Muscle of leg (tissue), 11 donors: ENCODE results near the gene EFCAB6. TPM values are rescaled to one million over a fixed set of nuclear protein-coding genes. Genes with fewer than 3 reads are reported as not detected.
"Not testable (repeated sequence)": the region's sequence is repeated elsewhere in the genome, so short reads cannot be mapped to it uniquely, and the experiment has no call there.

Experiments
- DNase-seq: peaks from one replicate; pipeline ENCODE4 v3.0.0; 2013
- H3K27ac ChIP-seq: one replicate; pipeline ENCODE4 v1.5.1; 2013; ENCODE audit warnings: mild to moderate bottlenecking, low read length, control low read depth
- H3K27me3 ChIP-seq: one replicate; pipeline ENCODE4 v1.6.1; 2013; ENCODE audit warnings: low read length; ENCODE audit not compliant: control insufficient read depth, insufficient read depth
- H3K36me3 ChIP-seq: one replicate; pipeline ENCODE4 v1.6.1; 2013; ENCODE audit warnings: low read length; ENCODE audit not compliant: control insufficient read depth, insufficient read depth
- H3K4me1 ChIP-seq: one replicate; pipeline ENCODE4 v1.6.1; 2013; ENCODE audit warnings: low read length; ENCODE audit not compliant: control insufficient read depth, insufficient read depth
- H3K4me3 ChIP-seq: one replicate; pipeline ENCODE4 v1.5.1; 2013; ENCODE audit warnings: low read length, control low read depth
- H3K9me3 ChIP-seq: replicated peaks from 2 replicates; pipeline ENCODE4 v1.6.1; 2013; ENCODE audit warnings: low read depth, low read length; ENCODE audit not compliant: control insufficient read depth
- WGBS: methylation state at CpG from one replicate; pipeline ENCODE4 v1.1.5; 2013; ENCODE audit warnings: missing lambda C conversion rate; ENCODE audit not compliant: insufficient coverage; 5-methylcytosine and 5-hydroxymethylcytosine counted together
- polyA plus RNA-seq, 8 donors: library from polyadenylated mRNA; unstranded; fragments of 120-200 nt; gene quantifications; one replicate each; pipeline versions ENCODE4 v1.2.1 to v1.2.3, GENCODE V29; 2013; ENCODE audit warnings: inconsistent platforms in 1 of 8, low replicate concordance in 1 of 8; ENCODE audit not compliant: insufficient read length in 8 of 8, insufficient read depth in 1 of 8
- total RNA-seq: library from RNA; stranded (reverse); fragments of 120-200 nt; gene quantifications from one replicate; pipeline ENCODE4 v1.2.4, GENCODE V29; 2013

Gene EFCAB6
- total and polyA plus RNA-seq, 9 donors: 0.63 to 1.6 (median 1.1) TPM

DNA sequence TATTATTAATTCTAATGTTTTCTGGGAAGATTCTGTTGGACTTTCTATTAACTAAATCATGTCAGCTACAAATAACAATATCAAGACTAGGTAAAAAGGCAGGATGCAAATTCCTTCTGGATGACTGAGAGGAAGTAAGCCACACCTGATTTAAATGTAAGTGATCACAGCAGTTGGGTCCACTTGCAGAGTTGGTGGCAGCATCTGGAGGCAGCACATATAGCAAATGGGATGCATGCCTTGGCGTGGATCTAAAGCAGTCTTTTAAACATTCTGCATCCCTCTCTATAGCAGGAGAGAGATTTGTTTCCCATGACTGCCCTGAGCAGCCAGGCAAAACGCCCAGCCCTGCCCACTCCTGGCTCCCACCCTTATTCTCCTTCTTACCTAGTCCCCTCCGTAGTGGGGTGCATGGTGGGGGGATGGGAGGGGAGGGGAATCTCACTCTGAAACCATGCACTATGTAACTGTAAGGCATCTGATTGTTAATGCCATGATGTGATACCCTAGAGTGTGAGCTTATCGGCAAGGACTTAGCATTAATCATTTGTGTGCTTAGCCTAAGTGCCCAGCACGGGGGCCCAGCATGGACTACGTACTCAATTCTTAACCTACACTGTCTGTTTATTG, 130.3 kb downstream of the EFCAB6 start:
- no peaks in the 10 kb centered on the region for H3K4me1 ChIP-seq
- H3K9me3 ChIP-seq: no peaks in the 10 kb centered on the region
- H3K27me3 ChIP-seq: no peaks in the 10 kb centered on the region
- WGBS: no CpG with 5 or more reads among the region's 6 CpGs
- H3K27ac ChIP-seq: no peak overlapping the region
- DNase-seq: no peak
- H3K4me3 ChIP-seq: no peak overlapping the region
- no peaks in the 10 kb centered on the region for H3K36me3 ChIP-seq

DNA sequence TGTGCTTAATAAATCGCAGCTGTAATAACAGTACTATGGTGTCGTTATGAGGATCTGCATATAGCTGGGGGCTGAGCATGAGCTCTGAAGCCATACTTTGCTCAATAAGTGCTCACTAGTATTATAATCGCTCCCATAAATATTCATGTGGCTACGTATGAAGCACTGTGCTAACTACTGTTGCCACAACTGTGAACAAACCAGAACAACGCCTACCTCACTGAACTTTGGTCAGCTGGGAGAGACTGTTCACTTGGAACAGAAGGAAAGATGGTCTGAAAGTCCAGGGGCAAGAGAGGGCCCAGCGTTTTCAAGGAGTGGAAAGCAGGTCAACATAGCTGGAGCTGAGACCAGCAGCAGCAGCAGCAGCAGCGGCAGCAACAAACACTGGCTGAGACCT, 141.6 kb downstream of the EFCAB6 start:
- no peaks in the 10 kb centered on the region for H3K9me3 ChIP-seq
- no peaks in the 10 kb centered on the region for H3K27me3 ChIP-seq
- H3K27ac ChIP-seq: no peak overlapping the region
- H3K4me1 ChIP-seq: no peaks in the 10 kb centered on the region
- no peaks in the 10 kb centered on the region for H3K36me3 ChIP-seq
- peak; percentile 8 for DNase-seq
- WGBS: 71% methylated on average over 2 of the region's 7 CpGs
- H3K4me3 ChIP-seq: no peak overlapping the region

DNA sequence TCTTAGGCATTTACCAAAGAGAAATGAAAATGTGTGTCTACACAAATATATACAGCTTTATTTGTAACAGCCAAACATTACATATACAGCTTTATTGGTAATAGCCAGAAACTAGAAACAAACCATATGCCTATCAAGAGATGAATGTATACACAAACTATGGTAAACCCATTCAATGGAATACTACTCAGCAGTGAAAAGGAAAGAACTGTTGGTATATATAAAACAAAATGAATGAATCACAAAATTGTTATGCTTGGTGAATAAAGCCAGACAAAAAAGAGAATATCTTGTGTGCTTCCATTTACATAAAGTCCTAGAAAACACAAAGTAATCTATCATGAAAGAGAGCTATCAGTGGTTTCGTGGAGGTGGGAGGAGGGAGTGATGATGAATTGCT, 142.9 kb downstream of the EFCAB6 start:
- no peaks in the 10 kb centered on the region for H3K36me3 ChIP-seq

DNA sequence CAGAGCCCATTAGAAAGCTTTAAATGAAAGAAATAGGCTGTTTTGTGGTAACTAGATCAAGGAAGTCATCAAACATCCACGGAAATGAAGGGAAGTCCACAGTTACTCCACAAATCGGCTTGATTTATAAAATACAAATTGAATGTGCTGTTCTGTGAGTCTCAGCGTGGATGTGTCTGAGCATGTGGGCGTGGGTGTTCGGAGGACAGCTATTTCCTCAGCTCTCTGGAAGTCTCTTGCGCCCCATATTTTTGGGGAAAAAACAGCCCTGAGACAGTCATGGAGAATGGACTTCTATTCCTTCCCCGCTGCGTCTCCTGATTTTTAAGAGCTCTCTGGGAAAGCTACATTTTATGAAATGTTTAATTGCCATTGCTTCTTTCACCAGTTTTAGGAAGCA, 144.4 kb downstream of the EFCAB6 start:
- Histone ChIP-seq H3K4me1 (no peaks in the 10 kb centered on the region), H3K9me3 (no peaks in the 10 kb centered on the region), H3K36me3 (no peaks in the 10 kb centered on the region), H3K4me3 (no peak overlapping the region), H3K27me3 (no peaks in the 10 kb centered on the region), H3K27ac (no peak overlapping the region)
- DNase-seq: no peak
- WGBS: 79% methylated on average over 2 of the region's 8 CpGs

More for the DNA sequence above, 142.9 kb downstream of the EFCAB6 start:
- H3K4me1 ChIP-seq: no peaks in the 10 kb centered on the region
- no peak for DNase-seq
- H3K4me3 ChIP-seq: no peak overlapping the region
- H3K27me3 ChIP-seq: no peaks in the 10 kb centered on the region
- H3K27ac ChIP-seq: no peak overlapping the region
- H3K9me3 ChIP-seq: no peaks in the 10 kb centered on the region
- 100% methylated on average over 1 of the region's 1 CpG for WGBS

DNA sequence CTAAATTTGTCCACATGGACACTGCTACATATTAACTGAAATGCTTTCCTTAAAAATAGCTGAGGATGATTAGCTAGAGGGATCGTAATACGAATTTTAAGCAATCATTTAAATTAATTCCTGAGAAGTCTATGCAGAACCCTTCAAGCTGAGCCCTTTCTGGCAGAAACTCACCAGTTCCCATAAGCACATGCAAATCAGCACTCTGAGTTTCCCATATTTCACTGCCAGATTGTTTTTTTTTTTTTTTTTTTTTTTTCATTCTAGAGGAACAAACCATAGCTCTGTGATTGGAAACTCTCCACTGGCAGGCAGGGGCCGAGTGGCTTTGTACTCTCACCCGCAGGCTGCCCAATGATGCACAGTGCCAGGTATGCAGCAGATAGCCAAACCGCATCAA, 145.6 kb downstream of the EFCAB6 start:
- H3K27ac ChIP-seq: no peak overlapping the region
- H3K9me3 ChIP-seq: no peaks in the 10 kb centered on the region
- H3K36me3 ChIP-seq: no peaks in the 10 kb centered on the region
- no peaks in the 10 kb centered on the region for H3K4me1 ChIP-seq
- no CpG with 5 or more reads among the region's 5 CpGs for WGBS
- no peaks in the 10 kb centered on the region for H3K27me3 ChIP-seq
- peak; percentile 33 for DNase-seq
- H3K4me3 ChIP-seq: no peak overlapping the region

DNA sequence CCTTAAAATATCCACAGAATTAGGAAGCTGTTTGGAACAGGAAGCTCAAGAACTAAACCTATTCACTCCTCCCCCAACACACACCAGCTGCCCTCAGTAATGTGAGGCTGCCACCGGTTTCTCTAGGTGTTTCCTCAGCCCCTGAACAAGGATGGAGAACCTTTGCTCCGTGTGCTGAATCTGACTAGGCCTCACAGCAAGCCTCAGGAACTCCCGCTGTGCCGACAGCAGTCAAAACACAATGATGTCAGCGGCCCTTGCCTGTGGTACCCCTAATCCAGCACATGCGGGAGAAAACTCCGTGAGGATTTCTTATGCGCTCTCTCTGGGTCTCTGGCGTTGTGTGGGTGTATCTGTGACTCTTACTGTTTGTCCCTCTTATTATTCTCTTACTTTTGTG, 153.3 kb downstream of the EFCAB6 start:
- DNase-seq: no peak
- Histone ChIP-seq H3K27me3 (no peaks in the 10 kb centered on the region), H3K4me3 (no peak overlapping the region), H3K27ac (no peak overlapping the region), H3K4me1 (no peaks in the 10 kb centered on the region), H3K36me3 (no peaks in the 10 kb centered on the region), H3K9me3 (no peaks in the 10 kb centered on the region)
- 26% methylated on average over 4 of the region's 9 CpGs for WGBS

DNA sequence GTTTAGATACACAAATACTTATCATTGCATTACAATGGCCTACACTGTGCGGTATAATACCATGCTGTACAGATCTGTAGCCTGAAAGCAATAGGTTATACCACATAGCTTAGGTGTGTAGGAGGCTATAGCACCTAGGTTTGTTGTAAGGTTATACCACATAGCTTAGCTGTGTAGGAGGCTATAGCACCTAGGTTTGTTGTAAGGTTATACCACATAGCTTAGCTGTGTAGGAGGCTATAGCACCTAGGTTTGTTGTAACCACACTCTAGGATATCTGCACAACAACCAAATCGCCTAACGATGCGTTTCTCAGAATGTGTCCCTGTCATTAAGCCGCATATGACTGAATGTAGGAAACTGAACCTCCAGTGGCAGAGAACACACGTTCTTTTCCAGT, 155.5 kb downstream of the EFCAB6 start:
- not testable (repeated sequence) for DNase-seq, H3K4me3 ChIP-seq, H3K27me3 ChIP-seq, H3K36me3 ChIP-seq, H3K9me3 ChIP-seq, H3K4me1 ChIP-seq, H3K27ac ChIP-seq
- WGBS: 91% methylated on average over 2 of the region's 6 CpGs

DNA sequence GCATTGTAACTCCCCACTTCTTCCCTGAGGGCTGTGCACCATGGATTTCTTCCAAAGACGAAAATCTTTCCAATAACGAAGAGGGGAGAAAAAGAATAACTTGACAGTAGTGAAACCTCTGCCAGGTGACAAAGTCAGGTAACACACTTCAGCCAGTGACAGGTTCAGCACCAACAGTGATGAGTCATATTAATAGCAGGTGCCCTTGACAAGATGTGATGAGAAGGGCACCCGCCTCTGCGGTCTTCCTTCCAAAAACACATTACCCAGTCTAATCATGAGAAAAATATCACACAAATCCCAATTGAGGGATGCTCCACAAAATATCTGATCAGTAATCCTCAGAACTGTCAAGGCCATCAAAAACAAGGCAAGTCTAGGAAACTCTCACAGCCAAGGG, 157.8 kb downstream of the EFCAB6 start:
- no peak overlapping the region for H3K27ac ChIP-seq
- H3K36me3 ChIP-seq: no peaks in the 10 kb centered on the region
- H3K4me3 ChIP-seq: no peak overlapping the region
- DNase-seq: no peak
- no peaks in the 10 kb centered on the region for H3K4me1 ChIP-seq
- peaks cover 8% of the 10 kb centered on the region for H3K9me3 ChIP-seq
- WGBS: no CpG with 5 or more reads among the region's 4 CpGs
- no peaks in the 10 kb centered on the region for H3K27me3 ChIP-seq

DNA sequence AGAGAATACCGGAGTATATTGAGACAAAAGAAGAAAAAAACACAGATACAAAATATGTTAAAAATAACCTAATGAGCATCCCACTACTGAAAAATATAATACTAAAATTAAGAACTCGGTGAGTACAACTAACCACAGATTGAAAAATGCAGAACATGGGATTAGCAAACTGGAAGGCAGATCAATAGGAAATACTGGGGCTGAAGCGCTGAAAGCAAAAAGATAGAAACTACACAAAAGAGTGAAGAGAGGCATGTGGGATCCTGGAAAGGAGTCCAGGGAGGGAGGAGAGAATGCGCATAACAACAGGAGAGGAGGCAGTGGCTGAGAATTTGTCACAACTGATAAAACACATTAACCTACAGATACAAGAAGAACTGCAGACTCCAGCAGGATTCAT, 159.3 kb downstream of the EFCAB6 start:
- H3K27ac ChIP-seq: no peak overlapping the region
- no peaks in the 10 kb centered on the region for H3K4me1 ChIP-seq
- no peaks in the 10 kb centered on the region for H3K27me3 ChIP-seq
- DNase-seq: no peak
- H3K4me3 ChIP-seq: no peak overlapping the region
- H3K9me3 ChIP-seq: peaks cover 8% of the 10 kb centered on the region
- WGBS: no CpG with 5 or more reads among the region's 4 CpGs
- H3K36me3 ChIP-seq: no peaks in the 10 kb centered on the region

DNA sequence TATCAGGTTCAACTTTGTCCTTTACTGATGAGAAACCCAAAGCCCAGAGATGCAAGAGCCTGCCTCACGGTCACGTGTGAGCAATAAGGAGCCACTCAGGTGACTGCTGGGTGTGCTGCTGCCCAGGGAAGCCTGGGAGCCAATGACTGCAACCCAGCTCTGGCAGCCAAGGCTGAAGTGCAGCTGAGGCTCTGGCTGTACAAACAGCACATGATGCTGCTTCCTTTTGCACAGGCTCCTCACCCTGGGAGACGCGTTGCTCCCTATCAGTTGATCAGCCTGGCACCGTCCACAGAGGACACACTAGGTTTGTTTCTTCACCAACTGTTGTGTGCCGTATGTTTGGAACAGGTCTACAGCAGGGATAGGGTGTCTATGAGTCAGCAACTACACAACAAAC, 168.7 kb downstream of the EFCAB6 start:
- no peak overlapping the region for H3K27ac ChIP-seq
- H3K4me3 ChIP-seq: no peak overlapping the region
- WGBS: 64% methylated on average over 4 of the region's 6 CpGs
- peaks cover 2% of the 10 kb centered on the region for H3K27me3 ChIP-seq
- peaks cover 9% of the 10 kb centered on the region for H3K9me3 ChIP-seq
- no peaks in the 10 kb centered on the region for H3K4me1 ChIP-seq
- no peaks in the 10 kb centered on the region for H3K36me3 ChIP-seq
- no peak for DNase-seq
